GM19099 (cell line): ENCODE measurements around the gene HPCAL1.

Source experiments
- POLR2A ChIP-seq: IDR thresholded peaks from 3 replicates; pipeline ENCODE4 v1.6.1; 2011; ENCODE audit warnings: low read depth; ENCODE audit not compliant: insufficient read length; ENCODE audit errors: extremely low read depth

HPCAL1 gene

DNA sequence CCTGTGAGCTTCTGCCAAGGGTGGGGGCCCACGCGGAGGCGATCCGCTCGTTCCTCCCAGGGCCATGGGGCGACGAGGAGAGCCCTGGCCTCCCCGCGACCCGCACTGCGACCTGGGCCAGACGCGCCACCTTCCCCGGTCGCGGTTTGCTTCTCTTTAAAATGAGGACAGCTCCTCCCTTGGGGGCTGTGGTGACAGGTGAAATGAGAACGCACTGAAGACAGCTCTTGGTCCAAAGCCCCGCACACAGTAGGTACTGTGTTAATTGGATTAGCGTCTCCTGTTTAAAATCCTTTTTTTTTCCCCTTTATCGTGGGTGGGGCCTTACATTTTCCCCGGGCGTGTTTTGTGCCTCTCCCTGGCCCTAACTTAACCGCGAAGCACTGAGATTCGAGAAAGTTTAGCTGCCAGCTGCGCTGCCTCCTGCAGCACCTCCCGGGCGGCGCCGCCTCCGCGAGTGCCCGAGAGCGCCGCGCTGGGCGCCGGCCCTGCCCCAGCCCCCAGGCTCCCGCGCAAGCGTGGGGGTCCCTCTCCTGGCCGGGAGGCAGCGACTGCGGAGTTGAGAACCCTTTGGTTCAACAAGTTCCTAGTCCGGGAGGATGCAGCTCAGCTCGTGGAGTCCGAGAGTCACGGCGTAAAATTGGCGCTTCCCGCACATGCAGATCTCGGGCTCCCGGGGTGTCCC, 1.1 kb downstream of the HPCAL1 start:
- no peak for TF ChIP-seq POLR2A

DNA sequence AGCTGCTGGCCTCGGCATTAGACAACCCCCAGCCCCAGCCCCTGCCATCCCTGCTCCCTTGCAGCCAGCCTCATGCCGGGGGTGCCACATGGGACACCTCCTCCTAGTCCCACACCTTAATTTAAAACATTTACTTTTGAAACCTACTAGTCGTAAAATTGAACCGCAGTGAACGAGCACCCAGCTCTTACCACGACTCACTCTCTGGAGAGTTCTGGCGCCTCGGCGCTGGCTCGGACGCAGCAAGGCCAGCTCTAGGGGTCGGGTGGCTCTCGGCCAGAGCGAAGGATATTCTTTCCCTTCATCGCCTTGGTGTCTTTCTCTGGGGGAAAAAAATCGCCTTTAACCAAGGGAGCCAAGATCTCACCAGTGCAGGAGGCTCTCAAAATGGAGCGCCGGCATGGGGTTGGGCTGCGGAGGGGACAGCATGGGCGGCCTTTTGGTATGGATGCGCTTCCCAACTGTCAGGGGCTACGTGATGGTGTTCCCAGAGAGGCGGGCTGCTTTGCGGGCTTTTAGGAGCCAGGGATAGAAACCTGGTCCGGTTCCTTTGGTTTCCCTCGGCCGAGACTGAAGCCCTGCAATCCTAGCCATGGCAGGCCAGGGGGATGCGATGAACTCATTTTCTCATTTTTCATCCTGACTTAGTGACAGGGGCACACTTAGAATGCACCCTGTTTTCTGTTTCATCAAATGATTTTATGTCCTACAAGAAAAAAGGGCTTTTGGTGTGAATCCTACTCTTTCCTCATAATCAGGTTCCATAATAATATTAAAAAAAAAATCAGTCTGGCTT, 2.0 kb downstream of the HPCAL1 start:
- no peak for TF ChIP-seq POLR2A

DNA sequence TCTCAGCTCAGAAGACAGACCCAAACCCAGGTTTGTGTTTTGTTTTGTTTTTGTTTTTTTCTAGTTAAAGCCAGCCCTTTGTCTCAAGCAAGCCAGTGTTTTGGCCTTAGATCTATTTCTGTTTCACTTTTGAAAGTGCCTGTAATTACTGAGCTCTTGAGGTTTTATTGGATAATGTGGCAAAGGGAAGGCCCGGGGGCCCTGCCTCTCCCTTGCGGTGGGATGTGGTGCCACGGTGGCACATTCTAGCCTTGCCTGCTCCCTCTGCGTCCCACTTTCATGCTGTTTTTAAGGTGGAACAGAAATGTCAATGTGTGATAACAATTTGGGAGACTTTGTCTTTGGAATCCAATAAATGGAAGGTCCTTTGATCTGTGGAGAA, 2.5 kb downstream of the HPCAL1 start:
- no peak for TF ChIP-seq POLR2A

DNA sequence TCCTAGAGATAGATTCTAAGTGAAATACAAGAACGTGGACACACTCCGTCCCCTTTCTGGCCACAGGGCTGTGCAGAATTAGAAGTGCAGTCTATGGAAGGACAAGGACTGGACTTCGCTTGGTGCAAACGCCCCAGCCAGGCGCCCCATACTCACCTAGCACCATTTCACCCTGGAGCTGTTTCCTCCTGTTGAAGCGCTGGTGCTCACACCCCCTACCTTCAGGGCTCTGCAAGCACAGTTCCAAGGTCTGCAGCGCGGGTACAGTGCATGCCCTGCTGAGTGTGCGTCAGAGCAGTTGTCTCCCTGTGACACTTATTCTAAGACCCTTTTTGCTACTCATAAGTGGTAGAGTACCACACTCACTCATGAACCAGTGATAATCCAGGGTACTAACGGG, 3.0 kb downstream of the HPCAL1 start:
- TF ChIP-seq POLR2A = no peak

DNA sequence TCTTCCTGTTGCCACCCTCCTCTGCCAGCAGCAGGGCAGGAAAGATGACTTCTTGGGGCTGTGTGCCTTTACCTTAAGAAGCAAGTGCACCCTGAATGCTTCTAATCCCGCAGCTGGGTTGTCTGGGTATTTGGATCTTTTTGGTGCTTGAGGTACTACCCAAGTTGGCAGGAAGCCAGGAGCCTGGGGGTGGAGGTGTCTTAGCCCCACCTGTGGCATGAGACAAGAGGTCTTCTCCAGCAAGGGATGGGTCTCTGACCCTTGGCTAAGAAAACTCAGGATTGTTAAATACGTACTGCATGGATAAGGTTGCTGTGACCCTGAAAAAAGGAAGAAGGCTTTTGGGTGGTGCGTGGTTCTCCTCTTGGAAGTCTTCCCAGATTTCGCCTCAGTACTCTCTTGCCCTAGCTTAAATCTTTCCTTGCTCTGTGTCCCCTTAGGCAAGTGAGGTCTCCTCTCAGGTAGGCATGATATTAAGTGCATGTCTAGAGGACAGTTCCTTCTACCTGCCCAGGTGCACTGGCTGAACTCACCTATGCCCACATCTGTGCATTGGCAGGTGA, 4.3 kb downstream of the HPCAL1 start:
- no peak for TF ChIP-seq POLR2A

DNA sequence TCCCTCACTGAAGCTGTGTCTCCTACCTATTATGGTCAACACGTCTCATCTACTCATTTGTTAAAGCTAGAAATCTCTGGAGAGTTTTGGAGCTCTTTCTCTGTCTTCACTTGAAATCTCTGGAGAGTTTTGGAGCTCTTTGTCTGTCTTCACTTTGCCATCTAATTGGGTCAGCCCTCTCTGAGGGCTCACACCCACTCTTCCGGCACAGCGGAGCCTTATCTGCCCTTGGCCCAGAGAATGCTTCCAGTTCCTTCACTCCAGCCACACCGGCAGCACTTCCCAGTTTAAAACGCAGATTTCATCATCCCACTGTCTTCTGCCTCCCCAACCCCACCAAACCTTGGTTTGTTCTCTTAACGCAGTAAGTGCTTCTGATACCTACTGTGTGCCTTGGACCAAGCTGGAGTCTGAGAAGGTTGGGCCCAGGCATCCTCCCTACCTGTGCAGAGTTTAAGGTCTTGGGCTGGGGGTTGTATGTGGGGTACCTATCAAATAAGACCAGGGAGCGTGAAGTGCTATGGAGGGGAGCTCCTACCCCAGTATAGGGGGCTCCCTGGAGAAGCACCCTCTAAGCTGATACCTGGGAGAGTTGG, 5.0 kb downstream of the HPCAL1 start:
- TF ChIP-seq POLR2A = no peak

DNA sequence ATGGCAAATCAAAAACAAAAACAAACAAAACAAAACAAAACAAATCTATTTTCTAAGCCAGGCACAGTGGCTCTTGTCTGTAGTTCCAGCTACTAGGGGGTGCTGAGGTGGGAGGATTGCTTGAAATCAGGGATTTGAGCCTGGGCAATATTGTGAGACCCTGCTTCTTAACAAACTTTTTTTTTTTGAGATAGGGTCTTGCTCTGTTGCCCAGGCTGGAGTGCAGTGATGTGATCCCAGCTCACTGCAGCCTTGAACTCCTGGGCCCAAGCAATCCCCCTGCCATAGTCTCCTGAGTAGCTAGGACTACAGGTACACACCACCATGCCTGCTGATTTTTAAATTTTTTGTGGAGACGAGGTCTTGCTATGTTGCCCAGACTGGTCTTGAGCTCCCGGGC, 6.2 kb downstream of the HPCAL1 start:
- no peak for TF ChIP-seq POLR2A

DNA sequence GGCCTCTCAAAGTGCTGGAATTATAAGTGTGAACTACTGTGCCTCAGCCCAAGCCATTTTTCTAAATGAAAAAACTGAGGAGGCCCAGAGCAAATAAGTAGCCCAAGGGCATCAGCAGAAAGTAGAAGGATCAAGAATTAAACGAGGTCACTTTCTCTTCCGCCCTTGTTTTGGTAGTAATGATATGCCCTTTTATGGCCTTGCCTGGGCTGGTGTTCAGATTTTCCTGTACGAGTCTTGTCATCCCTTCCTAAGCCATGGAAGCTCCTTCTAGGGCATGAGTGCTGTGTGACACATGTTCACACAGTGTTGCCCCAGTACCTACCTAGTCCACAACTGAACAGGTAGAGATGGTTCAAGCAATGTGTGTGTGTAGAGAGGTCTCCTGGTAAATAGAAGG, 6.6 kb downstream of the HPCAL1 start:
- no peak for TF ChIP-seq POLR2A

DNA sequence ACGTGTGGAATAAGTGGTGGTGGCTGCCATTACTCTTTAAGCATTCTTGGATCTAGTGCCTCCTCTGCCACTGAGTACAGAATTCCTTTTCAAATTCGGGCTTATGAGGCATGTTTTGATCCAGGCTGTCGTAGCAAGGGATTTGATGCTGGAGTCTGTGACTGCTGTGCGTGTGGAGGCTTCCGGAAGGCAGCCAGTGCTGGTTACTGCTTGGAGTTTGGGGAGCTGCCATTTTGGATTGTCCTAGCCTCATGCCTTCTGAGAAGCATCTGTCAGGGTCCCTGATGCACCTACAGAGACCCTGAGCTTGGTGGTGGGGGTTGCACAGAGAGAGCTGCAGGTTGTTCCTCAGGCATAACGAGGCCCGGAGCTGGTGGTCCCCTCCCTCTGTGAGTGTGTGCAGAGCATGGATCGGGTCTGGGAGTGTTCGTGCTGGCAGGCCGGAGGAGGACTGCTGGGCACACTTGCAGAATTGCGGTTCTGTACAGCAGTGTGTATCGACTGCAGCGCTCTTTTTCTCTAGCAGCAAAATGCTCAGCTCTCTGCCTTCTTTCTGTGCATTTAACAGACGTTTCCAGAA, 7.7 kb downstream of the HPCAL1 start:
- no peak for TF ChIP-seq POLR2A

DNA sequence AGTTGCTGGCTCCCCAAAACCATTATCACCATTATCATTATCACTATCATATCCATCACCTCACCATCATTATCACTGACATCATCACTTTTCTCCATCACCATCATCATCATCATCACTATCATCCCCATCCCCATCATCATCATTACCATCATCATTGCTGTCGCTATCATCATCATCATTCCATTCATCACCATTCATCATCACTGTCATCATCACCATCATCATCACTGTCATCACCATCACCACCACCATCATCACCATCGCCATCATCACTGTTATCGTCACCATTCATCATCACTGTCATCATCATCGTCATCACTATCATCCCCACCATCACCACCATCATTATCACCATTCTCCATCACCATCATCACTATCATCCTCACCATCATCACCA, 9.0 kb downstream of the HPCAL1 start:
- no peak for TF ChIP-seq POLR2A

DNA sequence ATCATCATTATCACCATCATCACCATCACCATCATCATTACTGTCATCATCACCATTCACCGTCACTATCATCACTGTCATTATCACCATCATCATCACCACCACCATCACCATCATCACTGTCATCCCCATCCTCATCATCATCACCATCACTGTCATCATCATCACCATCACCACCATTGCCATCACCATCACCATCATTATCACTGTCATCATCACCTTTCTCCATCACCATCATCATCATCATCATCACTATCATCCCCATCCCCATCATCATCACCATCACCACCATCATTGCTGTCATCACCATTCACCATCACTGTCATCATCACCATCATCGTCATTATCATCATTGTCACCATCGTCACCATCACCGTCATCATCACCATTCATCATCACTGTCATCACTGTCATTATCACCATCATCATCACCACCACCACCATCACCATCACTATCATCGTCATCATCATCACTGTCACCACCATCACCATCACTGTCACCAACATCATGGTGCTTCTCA, 9.8 kb downstream of the HPCAL1 start:
- no peak for TF ChIP-seq POLR2A

DNA sequence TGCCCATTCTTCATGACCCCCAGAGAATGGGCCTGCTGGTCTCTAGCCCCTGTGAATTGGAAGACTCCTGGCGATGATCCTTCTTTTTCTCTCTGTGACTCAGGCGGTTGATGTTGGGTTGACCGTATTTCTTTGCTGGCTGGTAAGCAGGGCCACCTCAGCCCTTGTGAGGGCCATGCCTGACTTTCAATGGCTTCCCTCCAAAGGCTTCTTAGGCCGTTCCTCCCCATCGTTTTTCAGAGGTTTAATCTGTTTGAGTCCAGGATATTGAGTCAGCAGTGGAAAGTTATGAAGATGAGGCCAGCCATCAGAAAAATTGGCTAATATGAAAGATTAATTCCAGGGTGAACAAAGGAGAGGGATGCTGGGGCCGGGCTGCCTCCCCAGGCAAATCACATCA, 13.6 kb downstream of the HPCAL1 start:
- no peak for TF ChIP-seq POLR2A

DNA sequence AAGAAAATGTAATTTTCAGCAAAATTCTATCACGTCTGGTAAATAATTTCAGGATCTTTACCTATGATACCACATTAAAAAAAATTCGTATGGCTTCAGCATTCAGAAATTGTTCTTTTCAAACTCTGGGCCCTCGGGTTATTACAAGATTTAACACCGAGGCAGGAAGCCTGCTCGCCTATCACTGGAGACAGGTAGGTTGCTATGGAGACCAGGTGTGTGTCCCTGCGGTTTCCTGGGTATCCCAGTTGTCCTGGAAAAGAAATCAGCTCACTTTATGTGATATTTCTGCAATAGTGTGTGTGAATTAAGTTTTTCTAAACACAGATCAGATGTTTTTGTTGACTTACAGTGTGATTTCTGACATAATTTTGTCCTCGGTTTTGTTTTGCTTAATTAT, 14.2 kb downstream of the HPCAL1 start:
- no peak for TF ChIP-seq POLR2A

DNA sequence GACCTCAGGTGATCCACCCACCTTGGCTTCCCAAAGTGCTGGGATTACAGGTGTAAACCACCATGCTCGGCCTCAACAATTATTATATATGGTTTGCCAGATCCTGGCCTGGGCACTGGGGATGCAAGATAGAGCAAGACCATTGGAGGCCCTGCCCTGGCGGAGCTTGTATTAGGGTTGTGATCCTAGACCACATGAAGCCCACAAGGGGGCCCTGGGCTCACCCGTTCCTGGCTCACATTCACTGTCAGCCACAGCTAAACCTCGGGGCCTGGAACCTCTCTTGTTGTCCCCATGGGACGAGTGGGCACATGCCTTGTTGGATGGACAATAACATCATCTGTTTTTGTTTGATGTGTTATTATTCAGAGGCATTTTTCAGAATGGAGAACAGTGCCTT, 14.9 kb downstream of the HPCAL1 start:
- TF ChIP-seq POLR2A = no peak

DNA sequence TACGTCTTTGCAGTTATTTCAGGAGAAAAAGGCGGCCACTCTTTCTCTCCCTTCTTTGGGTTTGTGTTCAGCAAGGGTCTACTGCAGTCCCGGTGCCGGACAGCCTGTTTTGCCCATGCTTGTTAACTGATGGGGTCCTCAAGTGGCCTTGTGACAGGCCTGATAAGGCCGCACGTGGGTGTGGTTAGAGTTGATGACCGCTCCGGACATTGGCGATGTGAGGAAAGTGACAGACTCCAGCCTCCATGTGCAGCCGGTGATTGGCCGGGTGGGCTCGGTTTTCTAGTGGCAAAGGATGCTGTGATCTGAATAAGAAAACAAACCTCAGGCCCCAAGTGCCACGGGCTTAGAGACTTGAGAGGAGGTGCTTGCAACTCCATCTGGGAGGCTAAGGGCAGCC, 15.6 kb downstream of the HPCAL1 start:
- TF ChIP-seq POLR2A = no peak

DNA sequence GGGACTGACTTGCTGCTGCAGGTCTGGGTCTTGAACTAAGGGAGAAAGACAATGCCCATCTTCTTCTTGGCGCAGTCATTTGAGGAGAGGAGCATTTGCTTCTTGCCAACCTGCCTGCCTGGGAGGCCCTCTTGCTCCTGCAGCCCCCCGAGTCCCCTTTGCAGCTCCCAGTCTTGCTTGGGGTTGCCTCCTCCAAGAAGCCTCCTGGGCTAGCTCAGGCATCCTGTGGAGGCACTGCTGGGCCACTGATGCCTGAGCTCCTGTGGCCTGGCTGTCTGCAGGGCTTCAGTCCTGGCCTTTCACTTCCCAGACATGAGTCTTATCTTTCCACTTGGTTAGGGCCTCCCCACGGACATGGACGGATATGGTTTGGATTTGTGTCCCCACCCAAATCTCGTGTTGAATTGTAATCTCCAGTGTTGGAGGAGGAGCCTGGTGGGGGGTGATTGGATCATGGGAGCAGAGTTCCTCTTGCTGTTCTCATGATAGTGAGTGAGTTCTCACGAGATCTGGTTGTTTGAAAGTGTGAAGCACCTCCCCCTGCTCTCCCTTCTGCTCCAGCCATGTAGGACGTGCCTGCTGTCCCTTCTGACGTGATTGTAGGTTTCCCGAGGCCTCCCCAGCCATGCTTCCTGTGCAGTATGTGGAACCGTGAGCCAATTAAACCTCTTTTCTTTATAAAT, 17.3 kb downstream of the HPCAL1 start:
- no peak for TF ChIP-seq POLR2A

DNA sequence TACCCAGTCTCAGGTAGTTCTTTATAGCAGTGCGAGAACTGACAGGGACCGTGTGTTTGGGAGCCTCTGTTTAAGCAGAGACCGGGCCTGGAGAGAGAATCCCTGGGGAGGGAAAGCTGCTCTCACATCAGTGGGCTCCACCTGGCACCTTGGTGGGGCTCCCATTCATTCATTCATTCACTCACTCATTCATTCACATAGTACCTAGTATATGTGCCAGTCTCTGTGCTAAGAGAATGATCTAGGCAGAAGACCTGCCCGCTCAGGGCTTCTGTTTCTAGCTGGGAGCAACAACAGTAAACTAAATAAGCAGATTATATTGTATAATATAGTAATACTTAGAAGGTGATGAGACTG, 17.8 kb downstream of the HPCAL1 start:
- no peak for TF ChIP-seq POLR2A
